OCI-LY1 (cell line): ENCODE measurements around the gene SLAMF1.

Experiments used
- H2AFZ ChIP-seq: fragments of 200-600 bp; sonication (generic), shearing (Covaris generic); 2 replicates; pipeline ENCODE4 v1.6.0; 2014; ENCODE audit warnings: antibody characterized with exemption, mild to moderate bottlenecking, low read length
- H3F3A ChIP-seq: fragments of 200-600 bp; sonication (generic), shearing (Covaris generic); 2 replicates; pipeline ENCODE4 v1.6.0; 2014; ENCODE audit warnings: mild to moderate bottlenecking, antibody characterized with exemption, low read length, moderate library complexity; ENCODE audit not compliant: insufficient read depth
- H3K27ac ChIP-seq: fragments of 200-600 bp; sonication (generic); 2 replicates; pipeline ENCODE4 v1.5.1; 2014; ENCODE audit warnings: low read length, mixed run types, mild to moderate bottlenecking, low read depth; ENCODE audit not compliant: poor library complexity, severe bottlenecking
- H3K27me3 ChIP-seq: fragments of 200-600 bp; sonication (generic); 2 replicates; pipeline ENCODE4 v1.6.0; 2014; ENCODE audit warnings: antibody characterized with exemption, mild to moderate bottlenecking, low read length, moderate library complexity; ENCODE audit not compliant: insufficient read depth
- H3K36me3 ChIP-seq: fragments of 200-600 bp; sonication (generic); 2 replicates; pipeline ENCODE4 v1.6.1; 2014; ENCODE audit warnings: mild to moderate bottlenecking, antibody characterized with exemption, low read length, moderate library complexity, mixed read lengths; ENCODE audit not compliant: insufficient read depth
- H3K4me1 ChIP-seq: fragments of 200-600 bp; sonication (generic); 2 replicates; pipeline ENCODE4 v1.5.1; 2014; ENCODE audit warnings: mild to moderate bottlenecking, low read length, moderate library complexity; ENCODE audit not compliant: insufficient read depth, severe bottlenecking
- H3K4me2 ChIP-seq: fragments of 200-600 bp; sonication (generic), shearing (Covaris generic); 2 replicates; pipeline ENCODE4 v1.6.1; 2014; ENCODE audit warnings: low read length
- H3K4me3 ChIP-seq: fragments of 200-600 bp; sonication (generic); 2 replicates; pipeline ENCODE4 v1.5.1; 2014; ENCODE audit warnings: low read length, low read depth, mild to moderate bottlenecking, mixed read lengths; ENCODE audit not compliant: poor library complexity, severe bottlenecking
- H3K79me2 ChIP-seq: fragments of 200-600 bp; shearing (Covaris generic); 2 replicates; pipeline ENCODE4 v1.6.1; 2016; ENCODE audit warnings: mixed run types, low read length, mixed read lengths; ENCODE audit not compliant: insufficient read depth
- H3K9ac ChIP-seq: fragments of 200-600 bp; sonication (generic), shearing (Covaris generic); 2 replicates; pipeline ENCODE4 v1.6.1; 2014; ENCODE audit warnings: mild to moderate bottlenecking, low read length, mixed read lengths
- H3K9me2 ChIP-seq: fragments of 200-600 bp; sonication (generic), shearing (Covaris generic); 2 replicates; pipeline ENCODE4 v1.6.1; 2014; ENCODE audit warnings: low read depth, mild to moderate bottlenecking, low read length, mixed read lengths
- H3K9me3 ChIP-seq: fragments of 200-600 bp; shearing (Covaris generic); 2 replicates; pipeline ENCODE4 v1.6.1; 2014; ENCODE audit warnings: low read length, mixed read lengths
- H4K20me1 ChIP-seq: fragments of 200-600 bp; sonication (generic), shearing (Covaris generic); 2 replicates; pipeline ENCODE4 v1.6.0; 2016; ENCODE audit warnings: mild to moderate bottlenecking, low read length; ENCODE audit not compliant: insufficient read depth
- CTCF ChIP-seq: fragments of 200-600 bp; sonication (generic), shearing (Covaris generic); IDR thresholded peaks from 2 replicates; pipeline ENCODE4 v1.5.1; 2017; ENCODE audit warnings: mild to moderate bottlenecking, antibody characterized with exemption, low read length, moderate library complexity, mixed read lengths
- EZH2 ChIP-seq: fragments of 200-600 bp; sonication (generic), shearing (Covaris generic); IDR thresholded peaks from 2 replicates; pipeline ENCODE4 v1.8.0; 2017; ENCODE audit warnings: borderline replicate concordance, mixed run types, mild to moderate bottlenecking, antibody characterized with exemption, low read length, moderate library complexity, mixed read lengths

SLAMF1 gene

GRCh38 chr1:160644399-160644798, 2.4 kb downstream of the SLAMF1 start:
- Histone ChIP-seq H3K4me3 (no peak overlapping the region), H3K4me2 (no peak overlapping the region), H3K27ac (no peak overlapping the region), H3K4me1 (peaks cover 46% of the 10 kb centered on the region), H3K36me3 (no peaks in the 10 kb centered on the region), H3K9me3 (no peaks in the 10 kb centered on the region), H3F3A (no peaks in the 10 kb centered on the region), H3K9ac (no peak overlapping the region), H3K79me2 (no peaks in the 10 kb centered on the region), H4K20me1 (no peaks in the 10 kb centered on the region), H3K9me2 (no peaks in the 10 kb centered on the region), H2AFZ (no peak overlapping the region), H3K27me3 (no peaks in the 10 kb centered on the region)
- TF ChIP-seq EZH2 (no peak), CTCF (no peak)

- no peak overlapping the region for H3K9ac ChIP-seq
- no peaks in the 10 kb centered on the region for H3K36me3 ChIP-seq
- H3K27me3 ChIP-seq: no peaks in the 10 kb centered on the region
- no peaks in the 10 kb centered on the region for H3K79me2 ChIP-seq
- H3K9me2 ChIP-seq: no peaks in the 10 kb centered on the region
- no peaks in the 10 kb centered on the region for H3F3A ChIP-seq
- no peak overlapping the region for H3K4me2 ChIP-seq
- H4K20me1 ChIP-seq: no peaks in the 10 kb centered on the region
- H3K4me3 ChIP-seq: no peak overlapping the region
- peaks cover 52% of the 10 kb centered on the region for H3K4me1 ChIP-seq
- TF ChIP-seq EZH2 (no peak), CTCF (no peak)
- H2AFZ ChIP-seq: no peak overlapping the region
- no peak overlapping the region for H3K27ac ChIP-seq
- no peaks in the 10 kb centered on the region for H3K9me3 ChIP-seq
These were observed 3.7 kb downstream of the SLAMF1 start for GRCh38 chr1:160643138-160643537.

- no peak overlapping the region for H3K4me2 ChIP-seq
- no peak overlapping the region for H3K4me3 ChIP-seq
- no peak overlapping the region for H3K9ac ChIP-seq
- H3K4me1 ChIP-seq: peaks cover 47% of the 10 kb centered on the region
- H3K9me3 ChIP-seq: no peaks in the 10 kb centered on the region
- no peak overlapping the region for H3K27ac ChIP-seq
- H3K9me2 ChIP-seq: no peaks in the 10 kb centered on the region
- no peaks in the 10 kb centered on the region for H4K20me1 ChIP-seq
- H3F3A ChIP-seq: no peaks in the 10 kb centered on the region
- no peaks in the 10 kb centered on the region for H3K27me3 ChIP-seq
- H2AFZ ChIP-seq: no peak overlapping the region
- TF ChIP-seq EZH2: no peak
- H3K36me3 ChIP-seq: no peaks in the 10 kb centered on the region
- no peaks in the 10 kb centered on the region for H3K79me2 ChIP-seq
These were observed 4.6 kb downstream of the SLAMF1 start for GRCh38 chr1:160642281-160642644.
